Natural killer cell treated with Interleukin-12 subunit alpha and Interleukin-12 subunit beta and Interleukin-15 and Interleukin-18, amount 100 ng/mL, for 72 hours (primary cell): ENCODE data around the gene LRTM1. TPM values are rescaled to one million over a fixed set of nuclear protein-coding genes. Genes with fewer than 3 reads are reported as not detected.

Source experiments
- ATAC-seq, 2 donors: fragments of 150-1000 bp; cut with Tn5 transposase in 1 of 2; sonication (Bioruptor Pico), chemical (Tn5 transposase) in 1 of 2; 2 replicates each; pipeline ENCODE4 v1.10.0; 2021
- DNase-seq: peaks from one replicate; pipeline ENCODE4 v3.0.0; 2022; ENCODE audit warnings: low spot score
- H3K27ac Mint-ChIP-seq, 2 donors: 1 replicate in 1 of 2; 2 replicates in 1 of 2; pipeline ENCODE4 v1.8.0; 2022; ENCODE audit warnings: mixed read lengths in 2 of 2, mild to moderate bottlenecking in 1 of 2, moderate library complexity in 1 of 2
- H3K27me3 Mint-ChIP-seq, 2 donors: 1 replicate in 1 of 2; 2 replicates in 1 of 2; pipeline ENCODE4 v1.8.0; 2022; ENCODE audit warnings: mixed read lengths in 2 of 2
- H3K36me3 Mint-ChIP-seq: one replicate; pipeline ENCODE4 v1.8.0; 2022; ENCODE audit warnings: mixed read lengths
- H3K4me1 Mint-ChIP-seq, 2 donors: 1 replicate in 1 of 2; 2 replicates in 1 of 2; pipeline ENCODE4 v1.8.0; 2022; ENCODE audit warnings: low read depth in 2 of 2, mixed read lengths in 2 of 2, mild to moderate bottlenecking in 1 of 2
- H3K4me3 Mint-ChIP-seq: one replicate; pipeline ENCODE4 v1.8.0; 2022; ENCODE audit warnings: mixed read lengths
- H3K9me3 Mint-ChIP-seq: 2 replicates; pipeline ENCODE4 v1.8.0; 2022; ENCODE audit warnings: mixed read lengths
- total RNA-seq, 2 donors: library from RNA; stranded (reverse); gene quantifications; one replicate each; pipeline ENCODE4 v1.2.3, GENCODE V29; 2022

LRTM1 gene
- total RNA-seq: not detected

DNA sequence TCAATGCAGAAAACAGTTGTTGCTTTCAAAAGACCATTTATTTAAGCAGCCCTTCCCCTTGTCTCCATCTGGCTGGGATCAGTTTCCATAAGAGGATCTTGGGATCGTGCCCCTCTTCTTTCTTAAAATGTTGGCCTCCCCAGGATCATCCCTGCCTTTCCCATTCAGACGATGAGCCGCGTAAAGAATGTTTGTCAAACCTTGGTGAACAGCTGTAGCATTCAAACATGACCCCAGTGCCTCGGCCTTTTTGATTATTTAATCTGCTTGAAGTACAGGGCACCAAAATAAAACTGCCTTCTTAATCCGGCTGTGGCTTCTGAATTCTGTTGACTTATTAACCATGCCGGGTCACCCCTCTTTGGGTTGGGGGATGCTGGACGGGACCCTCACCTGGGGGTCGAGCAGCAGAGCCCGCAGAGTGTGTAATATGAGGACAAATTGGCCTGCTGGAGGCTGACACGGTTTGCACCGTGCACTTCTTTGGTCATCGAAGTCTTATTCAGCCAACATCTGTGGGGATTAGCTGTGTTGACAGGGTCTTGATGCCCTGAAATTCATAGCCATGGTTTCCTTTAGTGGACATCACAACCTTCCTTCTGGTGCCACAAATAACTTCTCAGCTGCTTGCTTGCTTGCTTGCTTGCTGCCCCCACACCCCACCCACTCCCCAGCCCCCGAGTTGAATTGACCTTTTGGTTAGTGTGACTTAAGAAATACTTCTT lies at the start of gene LRTM1:
TSS of gene LRTM1 (minus strand) at position 14 of the 725 bp plus-strand sequence. CDS start 148 bp downstream, outside the sequence.
- no peak within 1 kb of the TSS for H3K4me3 Mint-ChIP-seq
- no peak within 1 kb of the TSS for H3K27ac Mint-ChIP-seq
- DNase-seq (no peak), ATAC-seq (no peak)
- H3K36me3 Mint-ChIP-seq: no peaks in the 10 kb centered on the region
- H3K9me3 Mint-ChIP-seq: peaks cover 4% of the 10 kb centered on the region
- H3K4me1 Mint-ChIP-seq: no peaks in the 10 kb centered on the region
- H3K27me3 Mint-ChIP-seq: no peaks in the 10 kb centered on the region

DNA sequence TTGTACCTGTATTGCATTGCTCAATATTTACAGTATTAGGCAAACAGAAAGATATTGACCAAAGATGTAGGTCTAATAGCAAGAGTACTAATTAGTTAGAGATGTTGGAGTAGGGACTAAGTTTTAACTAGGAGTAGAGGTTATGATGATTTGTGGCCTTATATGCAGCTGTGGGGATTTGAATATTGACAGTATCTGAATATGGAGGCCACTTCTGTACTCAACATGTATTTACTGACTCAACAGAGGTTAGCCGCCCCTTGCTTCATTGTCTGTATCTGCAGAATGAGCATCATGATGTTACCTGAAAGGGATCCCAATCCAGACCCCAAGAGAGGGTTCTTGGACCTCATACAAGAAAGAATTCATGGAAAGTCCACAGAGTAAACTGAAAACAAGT lies 49.6 kb upstream of the LRTM1 start:
- no peaks in the 10 kb centered on the region for H3K4me1 Mint-ChIP-seq
- no peak overlapping the region for H3K4me3 Mint-ChIP-seq
- ATAC-seq: no peak

DNA sequence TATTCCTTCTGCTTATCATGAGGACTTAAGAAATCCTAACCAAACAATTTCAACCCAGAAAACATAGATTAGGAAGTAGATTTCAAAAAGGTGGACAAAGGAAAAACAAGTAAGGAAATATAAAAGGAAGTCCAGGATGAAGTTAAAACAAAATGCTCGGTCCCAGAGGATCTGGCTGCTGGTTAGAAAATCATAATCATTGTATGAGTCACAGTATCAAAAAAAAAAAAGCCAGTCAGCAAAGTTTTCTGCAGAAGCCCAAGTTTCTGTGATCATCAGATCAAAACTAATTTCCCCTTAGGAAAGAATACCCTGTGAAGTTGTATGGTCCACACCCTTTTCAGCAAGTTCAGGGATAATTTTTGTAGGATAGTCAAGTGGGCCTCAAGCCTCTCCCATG lies 43.0 kb upstream of the LRTM1 start:
- Mint-ChIP-seq H3K9me3 (peaks cover 6% of the 10 kb centered on the region), H3K4me3 (no peak overlapping the region), H3K27me3 (no peaks in the 10 kb centered on the region), H3K4me1 (no peaks in the 10 kb centered on the region), H3K27ac (no peak overlapping the region), H3K36me3 (no peaks in the 10 kb centered on the region)
- ATAC-seq: no peak
- no peak for DNase-seq

More for the DNA sequence above, 49.6 kb upstream of the LRTM1 start:
- H3K9me3 Mint-ChIP-seq: peaks cover 14% of the 10 kb centered on the region
- H3K27ac Mint-ChIP-seq: no peak overlapping the region
- no peak for DNase-seq
- no peaks in the 10 kb centered on the region for H3K27me3 Mint-ChIP-seq
- no peaks in the 10 kb centered on the region for H3K36me3 Mint-ChIP-seq

- peaks cover 13% of the 10 kb centered on the region for H3K9me3 Mint-ChIP-seq
- no peak overlapping the region for H3K27ac Mint-ChIP-seq
- no peak for ATAC-seq
- no peaks in the 10 kb centered on the region for H3K36me3 Mint-ChIP-seq
- H3K4me1 Mint-ChIP-seq: no peaks in the 10 kb centered on the region
- no peaks in the 10 kb centered on the region for H3K27me3 Mint-ChIP-seq
- H3K4me3 Mint-ChIP-seq: no peak overlapping the region
- DNase-seq: no peak
These were observed 41.8 kb upstream of the LRTM1 start for GRCh38 chr3:54969652-54970051.

GRCh38 chr3:54968546-54969172 lies 40.8 kb upstream of the LRTM1 start:
- no peaks in the 10 kb centered on the region for H3K27me3 Mint-ChIP-seq
- H3K9me3 Mint-ChIP-seq: peaks cover 9% of the 10 kb centered on the region
- no peak overlapping the region for H3K4me3 Mint-ChIP-seq
- no peak for DNase-seq
- no peak for ATAC-seq
- H3K27ac Mint-ChIP-seq: no peak overlapping the region
- H3K36me3 Mint-ChIP-seq: no peaks in the 10 kb centered on the region
- no peaks in the 10 kb centered on the region for H3K4me1 Mint-ChIP-seq

- Mint-ChIP-seq H3K27ac (no peak overlapping the region), H3K27me3 (no peaks in the 10 kb centered on the region), H3K9me3 (peaks cover 6% of the 10 kb centered on the region), H3K4me3 (no peak overlapping the region), H3K36me3 (no peaks in the 10 kb centered on the region), H3K4me1 (no peaks in the 10 kb centered on the region)
- ATAC-seq (no peak), DNase-seq (no peak)
These were observed 39.9 kb upstream of the LRTM1 start for GRCh38 chr3:54967731-54968161.

GRCh38 chr3:54966979-54967378 lies 39.1 kb upstream of the LRTM1 start:
- H3K36me3 Mint-ChIP-seq: no peaks in the 10 kb centered on the region
- no peak for ATAC-seq
- no peak overlapping the region for H3K27ac Mint-ChIP-seq
- no peak for DNase-seq
- H3K4me3 Mint-ChIP-seq: no peak overlapping the region
- H3K9me3 Mint-ChIP-seq: peaks cover 6% of the 10 kb centered on the region
- no peaks in the 10 kb centered on the region for H3K4me1 Mint-ChIP-seq
- no peaks in the 10 kb centered on the region for H3K27me3 Mint-ChIP-seq

DNA sequence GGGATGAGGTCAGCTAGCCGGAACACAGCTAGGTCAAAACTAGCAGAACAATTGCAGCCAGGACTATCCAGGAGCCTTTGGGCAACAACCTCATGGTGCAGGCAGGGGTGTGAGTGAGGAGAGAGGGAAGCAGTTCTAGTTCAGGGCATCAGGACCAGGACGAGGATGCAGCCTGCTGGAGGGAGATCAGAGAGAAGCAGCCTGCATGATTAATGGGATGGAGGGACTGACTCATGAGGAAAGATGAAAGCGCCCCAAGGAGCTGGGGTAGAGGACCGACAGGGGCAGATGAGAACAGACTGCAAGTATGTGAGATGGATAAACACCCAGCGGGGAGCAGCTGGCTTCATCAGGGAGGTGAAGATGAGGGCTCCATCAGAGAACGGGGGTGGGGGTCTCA lies 37.9 kb upstream of the LRTM1 start:
- H3K4me3 Mint-ChIP-seq: no peak overlapping the region
- ATAC-seq: no peak

GRCh38 chr3:54964081-54964480 lies 36.2 kb upstream of the LRTM1 start:
- no peaks in the 10 kb centered on the region for H3K36me3 Mint-ChIP-seq
- no peaks in the 10 kb centered on the region for H3K4me1 Mint-ChIP-seq
- DNase-seq (no peak), ATAC-seq (no peak)
- H3K27me3 Mint-ChIP-seq: no peaks in the 10 kb centered on the region
- peaks cover 6% of the 10 kb centered on the region for H3K9me3 Mint-ChIP-seq
- H3K27ac Mint-ChIP-seq: no peak overlapping the region
- H3K4me3 Mint-ChIP-seq: no peak overlapping the region

More for the DNA sequence above, 37.9 kb upstream of the LRTM1 start:
- H3K4me1 Mint-ChIP-seq: no peaks in the 10 kb centered on the region
- H3K36me3 Mint-ChIP-seq: no peaks in the 10 kb centered on the region
- no peaks in the 10 kb centered on the region for H3K27me3 Mint-ChIP-seq
- no peak for DNase-seq
- no peak overlapping the region for H3K27ac Mint-ChIP-seq
- H3K9me3 Mint-ChIP-seq: peaks cover 6% of the 10 kb centered on the region

DNA sequence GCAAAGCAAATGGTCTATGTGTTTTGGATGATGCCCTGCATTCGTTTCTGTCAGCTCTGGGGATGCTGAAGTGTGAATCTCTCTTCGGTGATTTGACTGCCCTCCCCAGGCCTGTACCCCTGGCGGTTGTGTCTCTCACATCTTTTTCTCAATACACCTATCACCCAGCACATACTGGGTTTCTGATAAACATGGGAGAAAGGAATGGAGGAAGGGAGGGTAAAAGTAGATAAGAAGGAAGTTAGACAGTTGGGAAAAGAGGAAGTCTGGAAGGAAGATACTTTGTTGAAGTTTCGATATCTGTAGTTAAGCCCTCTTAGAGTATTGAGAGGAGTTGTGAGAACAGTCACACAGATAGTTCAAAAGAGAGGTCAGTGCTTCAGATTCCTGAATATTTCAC lies 35.8 kb upstream of the LRTM1 start:
- no peak for ATAC-seq
- H3K4me3 Mint-ChIP-seq: no peak overlapping the region
- H3K27ac Mint-ChIP-seq: no peak overlapping the region

GRCh38 chr3:54962200-54962599 lies 34.3 kb upstream of the LRTM1 start:
- no peak for ATAC-seq
- H3K4me3 Mint-ChIP-seq: no peak overlapping the region
- DNase-seq: no peak
- no peaks in the 10 kb centered on the region for H3K27me3 Mint-ChIP-seq
- H3K4me1 Mint-ChIP-seq: no peaks in the 10 kb centered on the region
- H3K36me3 Mint-ChIP-seq: no peaks in the 10 kb centered on the region
- H3K9me3 Mint-ChIP-seq: peaks cover 6% of the 10 kb centered on the region
- no peak overlapping the region for H3K27ac Mint-ChIP-seq

More for the DNA sequence above, 35.8 kb upstream of the LRTM1 start:
- peaks cover 6% of the 10 kb centered on the region for H3K9me3 Mint-ChIP-seq
- no peak for DNase-seq
- H3K36me3 Mint-ChIP-seq: no peaks in the 10 kb centered on the region
- no peaks in the 10 kb centered on the region for H3K27me3 Mint-ChIP-seq
- H3K4me1 Mint-ChIP-seq: no peaks in the 10 kb centered on the region

- H3K4me3 Mint-ChIP-seq: no peak overlapping the region
These were observed 32.8 kb upstream of the LRTM1 start for GRCh38 chr3:54960701-54961100.

DNA sequence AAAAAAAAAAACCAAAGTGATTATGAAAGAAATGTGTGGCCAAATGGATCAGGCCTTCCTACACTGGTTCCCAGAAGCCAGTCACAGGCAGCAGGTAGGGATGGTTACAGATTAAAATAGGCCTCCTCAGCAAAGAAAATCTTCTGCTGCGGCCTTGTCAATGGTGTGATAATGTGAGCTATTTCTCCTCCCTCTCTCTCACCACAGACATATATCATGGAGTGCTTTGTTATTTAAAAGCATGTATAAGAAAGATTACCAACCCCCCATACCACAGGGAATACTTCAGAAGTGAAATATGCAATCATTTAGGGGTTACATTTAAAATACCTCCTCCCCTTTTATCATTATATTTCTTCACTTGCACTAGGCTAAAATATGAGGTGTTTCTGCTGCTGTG lies 32.2 kb upstream of the LRTM1 start:
- no peak overlapping the region for H3K27ac Mint-ChIP-seq
- H3K36me3 Mint-ChIP-seq: no peaks in the 10 kb centered on the region
- no peak overlapping the region for H3K4me3 Mint-ChIP-seq
- no peaks in the 10 kb centered on the region for H3K9me3 Mint-ChIP-seq
- ATAC-seq (no peak), DNase-seq (no peak)
- H3K27me3 Mint-ChIP-seq: no peaks in the 10 kb centered on the region
- no peaks in the 10 kb centered on the region for H3K4me1 Mint-ChIP-seq

More at GRCh38 chr3:54960701-54961100, 32.8 kb upstream of the LRTM1 start:
- DNase-seq (no peak), ATAC-seq (no peak)
- Mint-ChIP-seq H3K9me3 (peaks cover 5% of the 10 kb centered on the region), H3K4me1 (no peaks in the 10 kb centered on the region), H3K27ac (no peak overlapping the region), H3K36me3 (no peaks in the 10 kb centered on the region), H3K27me3 (no peaks in the 10 kb centered on the region)

DNA sequence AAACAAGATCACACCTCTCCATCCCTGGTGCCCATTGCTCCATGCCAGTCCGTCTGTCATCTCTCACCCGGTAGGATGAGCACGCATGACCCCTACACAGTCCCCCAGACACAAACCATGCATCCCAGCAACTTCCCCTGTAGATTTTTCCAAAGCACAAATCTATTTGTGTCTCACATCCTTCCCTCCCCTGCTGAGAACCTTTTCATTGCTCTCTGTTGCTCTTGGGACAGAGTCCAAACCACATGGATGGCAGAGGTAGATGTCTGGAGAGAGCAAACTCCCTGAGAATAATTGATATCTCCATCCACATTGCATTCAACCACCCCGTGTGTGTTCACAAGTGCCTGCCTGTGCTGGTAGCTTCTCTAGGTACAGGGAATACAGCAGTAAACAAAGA lies 29.9 kb upstream of the LRTM1 start:
- DNase-seq (no peak), ATAC-seq (no peak)
- Mint-ChIP-seq H3K27ac (no peak overlapping the region), H3K9me3 (no peaks in the 10 kb centered on the region), H3K4me1 (no peaks in the 10 kb centered on the region), H3K4me3 (no peak overlapping the region), H3K36me3 (no peaks in the 10 kb centered on the region), H3K27me3 (no peaks in the 10 kb centered on the region)
